ENCODE data around the gene NT5C2. TPM values are rescaled to one million over a fixed set of nuclear protein-coding genes. Genes with fewer than 3 reads are reported as not detected.

Gene NT5C2
- total RNA-seq, 1 experiment from 2014 or later = 74.6 TPM

DNA sequence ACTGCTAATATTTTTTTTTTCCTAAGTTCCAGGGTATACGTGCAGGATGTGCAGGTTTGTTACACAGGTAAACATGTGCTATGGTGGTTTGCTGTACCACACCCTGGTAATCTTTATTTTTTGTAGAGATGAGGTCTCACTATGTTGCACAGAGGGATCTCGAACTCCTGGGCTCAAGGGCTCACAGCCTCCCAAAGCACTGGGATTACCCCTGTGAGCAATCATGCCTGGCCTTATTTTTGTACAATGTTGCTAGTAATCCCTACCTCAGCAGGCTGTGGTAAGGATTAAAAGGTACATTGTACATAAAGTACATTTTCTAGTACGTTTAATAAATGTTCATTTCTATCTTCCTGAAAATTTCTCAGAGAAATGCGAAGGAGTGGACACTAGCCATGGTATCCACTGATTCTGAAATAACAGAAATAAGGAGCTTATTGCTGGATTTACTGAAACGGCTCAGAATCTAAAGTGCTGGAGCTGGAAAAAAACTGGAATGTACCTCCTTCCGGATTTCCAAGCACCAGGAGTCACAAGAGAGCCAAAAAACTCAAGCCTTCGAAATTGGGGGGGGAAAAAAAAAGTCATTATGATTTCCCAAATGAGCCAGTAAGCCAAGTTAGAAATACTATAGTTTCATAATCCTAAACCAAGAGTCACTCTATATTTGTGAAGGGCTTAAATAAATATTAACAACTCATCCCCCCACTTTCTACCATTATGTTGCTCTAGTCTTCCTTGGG lies 69.6 kb downstream of the NT5C2 start:
- POLR2A ChIA-PET (ENCODE audit: unreplicated experiment) = no interaction called here
- H3K79me2 ChIP-seq (ENCODE audit: low read length) = peaks cover 16% of the 10 kb centered on the region; the same call in 1 of the 2 replicates
- BruUV-seq (replicated peaks) = no TSS peak
- intact Hi-C loops (cut with micrococcal nuclease) = no loop called here
- no peaks in the 10 kb centered on the region for H3K27me3 ChIP-seq (ENCODE audit: low read length)
- H3F3A ChIP-seq (ENCODE audit: low read length, unreplicated experiment) = no peaks in the 10 kb centered on the region
- DNase-seq = no peak
- H3K4me2 ChIP-seq (ENCODE audit: low read length) = no peak overlapping the region
- H3K36me3 ChIP-seq (ENCODE audit: low read depth, low read length) = peaks cover 11% of the 10 kb centered on the region; the same call in 1 of the 2 replicates
- no peaks in the 10 kb centered on the region for H3K4me1 ChIP-seq (ENCODE audit: insufficient read depth, low read length)
- no peaks in the 10 kb centered on the region for H3K9me3 ChIP-seq (ENCODE audit: low read length)
- TF ChIP-seq, protein P1, sequence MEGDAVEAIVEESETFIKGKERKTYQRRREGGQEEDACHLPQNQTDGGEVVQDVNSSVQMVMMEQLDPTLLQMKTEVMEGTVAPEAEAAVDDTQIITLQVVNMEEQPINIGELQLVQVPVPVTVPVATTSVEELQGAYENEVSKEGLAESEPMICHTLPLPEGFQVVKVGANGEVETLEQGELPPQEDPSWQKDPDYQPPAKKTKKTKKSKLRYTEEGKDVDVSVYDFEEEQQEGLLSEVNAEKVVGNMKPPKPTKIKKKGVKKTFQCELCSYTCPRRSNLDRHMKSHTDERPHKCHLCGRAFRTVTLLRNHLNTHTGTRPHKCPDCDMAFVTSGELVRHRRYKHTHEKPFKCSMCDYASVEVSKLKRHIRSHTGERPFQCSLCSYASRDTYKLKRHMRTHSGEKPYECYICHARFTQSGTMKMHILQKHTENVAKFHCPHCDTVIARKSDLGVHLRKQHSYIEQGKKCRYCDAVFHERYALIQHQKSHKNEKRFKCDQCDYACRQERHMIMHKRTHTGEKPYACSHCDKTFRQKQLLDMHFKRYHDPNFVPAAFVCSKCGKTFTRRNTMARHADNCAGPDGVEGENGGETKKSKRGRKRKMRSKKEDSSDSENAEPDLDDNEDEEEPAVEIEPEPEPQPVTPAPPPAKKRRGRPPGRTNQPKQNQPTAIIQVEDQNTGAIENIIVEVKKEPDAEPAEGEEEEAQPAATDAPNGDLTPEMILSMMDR (conservative IDR thresholded peaks at IDR 0.05; ENCODE audit: low read depth, low read length) = no peak
- no peak for TF ChIP-seq EZH2phosphoT487 (IDR thresholded peaks at IDR 0.05; ENCODE audit: borderline replicate concordance, low read length)
- TF ChIP-seq EZH2 (IDR thresholded peaks at IDR 0.05; ENCODE audit: low read length, unreplicated experiment) = no peak
- H3K9me2 ChIP-seq (replicated peaks; ENCODE audit: low read length) = no peaks in the 10 kb centered on the region
- no peak overlapping the region for H3K27ac ChIP-seq (ENCODE audit: low read length)
- H2AFZ ChIP-seq (ENCODE audit: low read length) = no peak overlapping the region
- CTCF ChIA-PET = no interaction called here
- H3K9ac ChIP-seq (ENCODE audit: low read length) = no peak overlapping the region
- no peak for ATAC-seq
- H3K4me3 ChIP-seq (ENCODE audit: low read length) = no peak overlapping the region
- no peaks in the 10 kb centered on the region for H4K20me1 ChIP-seq (ENCODE audit: low read length)

DNA sequence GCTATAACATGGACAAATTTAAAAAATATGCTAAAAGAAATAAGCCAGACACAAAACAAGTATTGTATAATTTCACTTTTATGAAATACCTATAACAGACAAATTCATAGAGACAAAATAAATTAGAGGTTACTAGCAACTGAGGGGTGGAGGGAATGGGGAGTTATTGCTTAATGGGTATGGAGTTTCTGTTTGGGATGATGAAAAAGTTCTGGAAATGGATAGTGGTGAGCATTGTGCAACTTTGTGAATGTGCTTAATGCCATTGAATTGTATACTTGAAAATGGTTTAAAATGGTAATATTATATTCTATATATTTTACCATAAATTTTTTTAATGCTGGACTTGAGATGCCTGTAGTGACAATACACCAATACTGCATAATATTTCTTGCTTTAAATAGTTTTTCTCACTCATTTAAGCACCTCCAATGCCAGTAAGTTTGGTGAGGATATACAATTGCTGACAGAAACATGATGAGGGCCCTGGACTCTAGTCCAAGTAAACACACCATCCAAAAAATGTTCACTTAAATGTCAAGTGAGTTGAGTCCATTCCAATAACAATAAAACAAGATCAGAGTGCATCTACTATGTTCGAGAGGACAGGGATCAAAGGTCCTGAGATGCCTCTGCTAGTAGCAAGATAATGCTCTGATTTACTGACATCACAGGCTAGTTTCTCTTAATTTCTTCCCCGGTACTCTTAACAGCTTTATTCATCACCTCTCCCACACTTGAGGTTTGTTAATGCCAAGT lies 71.9 kb downstream of the NT5C2 start:
- Histone ChIP-seq H3F3A (ENCODE audit: low read length, unreplicated experiment) (no peaks in the 10 kb centered on the region), H3K4me1 (ENCODE audit: insufficient read depth, low read length) (no peaks in the 10 kb centered on the region), H3K4me2 (ENCODE audit: low read length) (no peak overlapping the region), H3K9me2 (replicated peaks; ENCODE audit: low read length) (no peaks in the 10 kb centered on the region), H3K9ac (ENCODE audit: low read length) (no peak overlapping the region), H3K4me3 (ENCODE audit: low read length) (no peak overlapping the region), H3K9me3 (ENCODE audit: low read length) (no peaks in the 10 kb centered on the region), H3K27ac (ENCODE audit: low read length) (no peak overlapping the region), H2AFZ (ENCODE audit: low read length) (no peak overlapping the region), H3K27me3 (ENCODE audit: low read length) (no peaks in the 10 kb centered on the region), H4K20me1 (ENCODE audit: low read length) (no peaks in the 10 kb centered on the region), H3K79me2 (ENCODE audit: low read length) (peaks cover 31% of the 10 kb centered on the region), H3K36me3 (ENCODE audit: low read depth, low read length) (peaks cover 11% of the 10 kb centered on the region; the same call in 1 of the 2 replicates)
- ChIA-PET POLR2A (ENCODE audit: unreplicated experiment) (no interaction called here), CTCF (interaction anchor here (0.5 kb wide), 1 partner anchor 15 kb away, joined by 3 read pairs; no protein-coding TSS in a partner anchor)
- TF ChIP-seq, protein P1 (conservative IDR thresholded peaks at IDR 0.05; ENCODE audit: low read depth, low read length) = no peak
- TF ChIP-seq EZH2 (IDR thresholded peaks at IDR 0.05; ENCODE audit: low read length, unreplicated experiment) (no peak), EZH2phosphoT487 (IDR thresholded peaks at IDR 0.05; ENCODE audit: borderline replicate concordance, low read length) (no peak)
- no peak for ATAC-seq
- no TSS peak for BruUV-seq (replicated peaks)
- intact Hi-C loops (cut with micrococcal nuclease) = no loop called here
- no peak for DNase-seq

Measured in PC-3 (cell line).